ENCODE results near the gene RFX7.

- TF ChIP-seq CTCF (tag by site-specific recombination; IDR thresholded peaks at IDR 0.05) (no peak), ZNF423 (tag by site-specific recombination; IDR thresholded peaks at IDR 0.05) (no peak), ZNF341 (tag by site-specific recombination; IDR thresholded peaks at IDR 0.05; ENCODE audit: low read depth) (no peak), ZNF768 (tag by site-specific recombination; IDR thresholded peaks at IDR 0.05) (no peak), YY1 (tag by site-specific recombination; IDR thresholded peaks at IDR 0.05) (no peak), ZNF549 (tag by site-specific recombination; IDR thresholded peaks at IDR 0.05) (no peak), ZFP41 (tag by site-specific recombination; IDR thresholded peaks at IDR 0.05; ENCODE audit: borderline replicate concordance) (no peak), REST (tag by site-specific recombination; IDR thresholded peaks at IDR 0.05) (no peak), PRDM4 (tag by site-specific recombination; IDR thresholded peaks at IDR 0.05) (no peak), ZNF114 (tag by site-specific recombination; IDR thresholded peaks at IDR 0.05) (no peak), PBX3 (CRISPR knock-in tag; IDR thresholded peaks at IDR 0.05) (no peak)
Measured at GRCh38 chr15:56168394-56168793, 75.3 kb downstream of the RFX7 start.

Data from HEK293 (cell line).